DOHH2 (cell line): ENCODE results near the gene GRAMD2A.

Source experiments
- H3F3A ChIP-seq: fragments of 200-600 bp; sonication (generic), shearing (Covaris generic); 2 replicates; pipeline ENCODE4 v1.6.0; 2016; ENCODE audit warnings: antibody characterized with exemption, mild to moderate bottlenecking; ENCODE audit not compliant: control insufficient read depth, insufficient read depth
- H3K27ac ChIP-seq: fragments of 200-600 bp; sonication (generic); 2 replicates; pipeline ENCODE4 v1.5.1; 2014; ENCODE audit warnings: low read depth, mild to moderate bottlenecking, low read length, moderate library complexity
- H3K27me3 ChIP-seq: fragments of 200-600 bp; sonication (generic); 2 replicates; pipeline ENCODE4 v1.6.1; 2014; ENCODE audit warnings: mild to moderate bottlenecking, low read length, mixed read lengths; ENCODE audit not compliant: control insufficient read depth
- H3K36me3 ChIP-seq: fragments of 200-600 bp; sonication (generic); 2 replicates; pipeline ENCODE4 v1.6.1; 2014; ENCODE audit warnings: mild to moderate bottlenecking, low read length, moderate library complexity, mixed read lengths; ENCODE audit not compliant: control insufficient read depth
- H3K4me1 ChIP-seq: fragments of 200-600 bp; sonication (generic); 2 replicates; pipeline ENCODE4 v1.6.1; 2014; ENCODE audit warnings: mild to moderate bottlenecking, low read length, mixed read lengths; ENCODE audit not compliant: control insufficient read depth
- H3K4me2 ChIP-seq: fragments of 200-600 bp; sonication (generic); 2 replicates; pipeline ENCODE4 v1.6.0; 2014; ENCODE audit warnings: mild to moderate bottlenecking, low read length, moderate library complexity
- H3K4me3 ChIP-seq: fragments of 200-600 bp; sonication (generic); 2 replicates; pipeline ENCODE4 v1.5.1; 2014; ENCODE audit warnings: mild to moderate bottlenecking, low read length, mixed read lengths
- H3K79me2 ChIP-seq: fragments of 200-600 bp; sonication (generic); 2 replicates; pipeline ENCODE4 v1.6.1; 2014; ENCODE audit warnings: mild to moderate bottlenecking, low read length, mixed read lengths; ENCODE audit not compliant: control insufficient read depth
- H3K9me2 ChIP-seq: fragments of 200-600 bp; sonication (generic); replicated peaks from 2 replicates; pipeline ENCODE4 v1.6.1; 2014; ENCODE audit warnings: mild to moderate bottlenecking, low read length, mixed read lengths; ENCODE audit not compliant: control insufficient read depth
- H3K9me3 ChIP-seq: fragments of 200-600 bp; sonication (generic); 2 replicates; pipeline ENCODE4 v1.6.1; 2014; ENCODE audit warnings: antibody characterized with exemption, low read length, mixed read lengths; ENCODE audit not compliant: control insufficient read depth, insufficient read depth
- H4K20me1 ChIP-seq: fragments of 200-600 bp; sonication (generic); 2 replicates; pipeline ENCODE4 v1.6.0; 2014; ENCODE audit warnings: low read depth, mild to moderate bottlenecking, antibody characterized with exemption, low read length, moderate library complexity; ENCODE audit not compliant: control insufficient read depth, insufficient read depth
- CTCF ChIP-seq: fragments of 200-600 bp; sonication (generic); IDR thresholded peaks from one replicate; pipeline ENCODE4 v1.5.1; 2014; ENCODE audit warnings: antibody characterized with exemption, mild to moderate bottlenecking, low read depth, low read length; ENCODE audit not compliant: poor library complexity, severe bottlenecking
- EZH2phosphoT487 ChIP-seq: fragments of 200-600 bp; sonication (generic); IDR thresholded peaks from 2 replicates; pipeline ENCODE4 v1.6.1; 2017; ENCODE audit warnings: borderline replicate concordance, mild to moderate bottlenecking, antibody characterized with exemption, low read length, moderate library complexity, mixed read lengths

Gene GRAMD2A

GRCh38 chr15:72117486-72118016 is 80.0 kb downstream of the GRAMD2A start:
- Histone ChIP-seq H3F3A (no peaks in the 10 kb centered on the region), H3K27ac (peak overlapping the region; percentile 81), H3K4me1 (peaks cover 45% of the 10 kb centered on the region), H3K4me2 (peak overlapping the region; percentile 80), H3K9me3 (no peaks in the 10 kb centered on the region), H3K79me2 (peaks cover 66% of the 10 kb centered on the region), H3K4me3 (peak overlapping the region; percentile 86), H3K36me3 (peaks cover 28% of the 10 kb centered on the region), H3K9me2 (no peaks in the 10 kb centered on the region), H3K27me3 (no peaks in the 10 kb centered on the region), H4K20me1 (0 out of 2 replicates have a peak, but pooled peaks cover 3% of the 10 kb centered on the region)
- TF ChIP-seq CTCF = no peak
- TF ChIP-seq EZH2phosphoT487 = no peak

GRCh38 chr15:72116731-72117485 is 80.7 kb downstream of the GRAMD2A start:
- H3K9me2 ChIP-seq = no peaks in the 10 kb centered on the region
- H3K4me3 ChIP-seq = peak overlapping the region; percentile 86
- H3K79me2 ChIP-seq = peaks cover 73% of the 10 kb centered on the region
- no peaks in the 10 kb centered on the region for H3K9me3 ChIP-seq
- peak overlapping the region; percentile 80 for H3K4me2 ChIP-seq
- 0 out of 2 replicates have a peak, but pooled peaks cover 3% of the 10 kb centered on the region for H4K20me1 ChIP-seq
- no peaks in the 10 kb centered on the region for H3K27me3 ChIP-seq
- H3K36me3 ChIP-seq = peaks cover 28% of the 10 kb centered on the region
- peak overlapping the region; percentile 81 for H3K27ac ChIP-seq
- TF ChIP-seq EZH2phosphoT487 (no peak), CTCF (no peak)
- H3K4me1 ChIP-seq = peaks cover 50% of the 10 kb centered on the region
- H3F3A ChIP-seq = no peaks in the 10 kb centered on the region

- Histone ChIP-seq H3F3A (peaks cover 5% of the 10 kb centered on the region; the same call in 1 of the 2 replicates), H3K4me2 (peak overlapping the region; percentile 80), H3K27me3 (no peaks in the 10 kb centered on the region), H3K9me3 (no peaks in the 10 kb centered on the region), H3K4me1 (peaks cover 64% of the 10 kb centered on the region), H4K20me1 (0 out of 2 replicates have a peak, but pooled peaks cover 3% of the 10 kb centered on the region), H3K79me2 (peaks cover 93% of the 10 kb centered on the region), H3K36me3 (peaks cover 26% of the 10 kb centered on the region), H3K9me2 (no peaks in the 10 kb centered on the region), H3K27ac (no peak overlapping the region), H3K4me3 (peak overlapping the region; percentile 20; the same call in 1 of the 2 replicates)
- TF ChIP-seq EZH2phosphoT487 (no peak), CTCF (no peak)
Measured at GRCh38 chr15:72113347-72114031, 84.1 kb downstream of the GRAMD2A start.
